ENCODE measurements around the gene COPE.

DNA sequence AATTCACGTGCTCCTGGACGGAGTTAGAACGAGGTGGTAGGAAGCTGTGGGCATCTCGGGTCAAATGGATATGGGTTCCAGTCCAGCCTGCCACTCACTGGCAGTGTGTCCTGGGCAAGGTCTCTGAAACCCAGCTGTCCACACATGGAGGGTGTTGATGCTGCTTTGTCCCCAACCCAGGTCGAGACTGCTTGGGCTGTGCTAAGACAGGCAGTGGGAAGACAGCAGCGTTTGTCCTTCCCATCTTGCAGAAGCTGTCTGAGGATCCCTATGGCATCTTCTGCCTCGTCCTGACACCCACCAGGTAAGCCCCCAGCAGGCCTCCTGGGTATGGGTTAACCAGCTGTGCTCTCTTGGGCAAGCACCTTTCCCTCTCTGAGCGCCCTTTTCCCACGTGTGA is 1.2 kb upstream of the COPE start:
- TF ChIP-seq, protein P1, sequence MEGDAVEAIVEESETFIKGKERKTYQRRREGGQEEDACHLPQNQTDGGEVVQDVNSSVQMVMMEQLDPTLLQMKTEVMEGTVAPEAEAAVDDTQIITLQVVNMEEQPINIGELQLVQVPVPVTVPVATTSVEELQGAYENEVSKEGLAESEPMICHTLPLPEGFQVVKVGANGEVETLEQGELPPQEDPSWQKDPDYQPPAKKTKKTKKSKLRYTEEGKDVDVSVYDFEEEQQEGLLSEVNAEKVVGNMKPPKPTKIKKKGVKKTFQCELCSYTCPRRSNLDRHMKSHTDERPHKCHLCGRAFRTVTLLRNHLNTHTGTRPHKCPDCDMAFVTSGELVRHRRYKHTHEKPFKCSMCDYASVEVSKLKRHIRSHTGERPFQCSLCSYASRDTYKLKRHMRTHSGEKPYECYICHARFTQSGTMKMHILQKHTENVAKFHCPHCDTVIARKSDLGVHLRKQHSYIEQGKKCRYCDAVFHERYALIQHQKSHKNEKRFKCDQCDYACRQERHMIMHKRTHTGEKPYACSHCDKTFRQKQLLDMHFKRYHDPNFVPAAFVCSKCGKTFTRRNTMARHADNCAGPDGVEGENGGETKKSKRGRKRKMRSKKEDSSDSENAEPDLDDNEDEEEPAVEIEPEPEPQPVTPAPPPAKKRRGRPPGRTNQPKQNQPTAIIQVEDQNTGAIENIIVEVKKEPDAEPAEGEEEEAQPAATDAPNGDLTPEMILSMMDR (IDR thresholded peaks at IDR 0.05 in 8 of 11, conservative IDR thresholded peaks at IDR 0.05 in 3 of 11), result no peak
- TF ChIP-seq POLR2A (IDR thresholded peaks at IDR 0.05), result no peak

Data from spleen (tissue), 7 donors.